GM10847 (cell line): ENCODE results near the gene LSMEM2.

Experiments used
- POLR2A ChIP-seq: IDR thresholded peaks from 2 replicates; pipeline ENCODE4 v1.6.1; 2011; ENCODE audit not compliant: insufficient read length; ENCODE audit errors: extremely low read depth

LSMEM2 gene

DNA sequence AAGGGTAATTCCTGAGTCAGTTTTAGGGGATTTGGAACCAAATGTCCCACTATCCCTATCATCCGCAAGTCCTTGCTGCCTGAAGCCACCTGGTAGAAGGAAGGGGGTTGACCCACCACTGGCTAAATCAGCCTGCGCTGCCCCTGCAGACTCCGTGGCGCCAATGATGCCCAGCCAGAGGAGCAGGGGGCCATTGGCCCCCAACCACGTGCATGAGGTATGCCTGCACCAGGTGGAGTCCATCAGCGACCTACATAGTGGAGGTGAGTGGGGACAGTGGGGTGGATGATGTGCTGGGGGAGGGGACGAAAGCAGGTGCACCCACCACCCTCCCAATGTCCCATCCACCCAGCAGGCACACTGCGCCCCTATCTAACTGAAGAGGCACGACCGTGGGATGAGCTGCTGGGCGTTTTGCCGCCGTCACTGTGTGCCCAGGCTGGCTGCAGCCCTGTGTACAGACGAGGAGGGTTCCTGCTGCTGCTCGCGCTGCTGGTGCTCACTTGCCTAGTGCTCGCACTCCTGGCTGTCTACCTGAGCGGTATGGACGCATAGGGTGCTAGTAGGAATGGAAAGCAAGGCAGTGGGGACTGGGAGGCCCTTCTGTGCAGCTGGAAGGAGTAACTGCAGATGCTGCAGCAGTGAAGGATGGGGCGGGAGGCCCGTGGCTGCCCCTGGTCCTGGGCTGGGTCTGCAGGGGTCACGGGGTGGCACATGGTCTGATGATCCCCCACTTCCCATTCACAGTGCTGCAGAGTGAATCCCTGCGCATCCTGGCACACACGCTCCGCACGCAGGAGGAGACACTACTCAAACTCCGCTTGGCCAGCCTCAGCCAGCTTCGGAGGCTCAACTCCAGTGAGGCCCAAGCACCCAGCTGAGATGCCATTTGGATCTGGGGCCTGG, 7.7 kb downstream of the LSMEM2 start:
- no peak for TF ChIP-seq POLR2A

- TF ChIP-seq POLR2A, result no peak
Observed at GRCh38 chr3:50287262-50287661, 8.4 kb downstream of the LSMEM2 start.

DNA sequence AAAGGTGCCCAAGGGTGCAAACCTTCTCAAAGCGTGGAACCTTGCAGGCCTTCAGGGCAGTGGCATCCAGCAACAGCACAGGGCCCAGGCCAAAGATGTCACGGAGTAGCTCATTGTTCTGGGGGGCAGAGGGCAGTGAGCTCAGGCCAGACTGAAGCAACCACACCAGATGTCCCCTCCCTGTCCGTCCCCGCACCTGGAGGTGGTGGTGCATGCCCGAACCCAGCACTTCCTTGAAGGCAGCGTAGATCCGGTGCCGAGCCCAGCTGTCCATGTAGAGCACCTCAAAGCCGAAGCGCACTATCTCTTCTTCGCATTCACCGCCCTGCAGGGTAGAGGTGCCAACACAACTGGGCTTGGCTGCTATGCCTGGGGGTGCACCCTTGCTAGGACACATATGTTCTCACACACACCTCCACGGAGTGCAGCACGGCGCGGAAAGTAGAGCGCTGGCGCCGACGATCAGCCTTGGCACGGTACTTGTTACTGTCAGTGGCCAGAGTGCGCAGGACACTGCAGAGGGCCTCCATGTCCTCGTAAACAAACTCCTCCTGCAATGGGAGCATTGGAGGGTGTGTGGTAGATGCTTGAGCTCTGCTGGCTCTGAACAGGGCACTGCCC, 9.6 kb downstream of the LSMEM2 start:
- TF ChIP-seq POLR2A, result no peak

- no peak for TF ChIP-seq POLR2A
Observed at GRCh38 chr3:50289130-50289529, 10.2 kb downstream of the LSMEM2 start.

DNA sequence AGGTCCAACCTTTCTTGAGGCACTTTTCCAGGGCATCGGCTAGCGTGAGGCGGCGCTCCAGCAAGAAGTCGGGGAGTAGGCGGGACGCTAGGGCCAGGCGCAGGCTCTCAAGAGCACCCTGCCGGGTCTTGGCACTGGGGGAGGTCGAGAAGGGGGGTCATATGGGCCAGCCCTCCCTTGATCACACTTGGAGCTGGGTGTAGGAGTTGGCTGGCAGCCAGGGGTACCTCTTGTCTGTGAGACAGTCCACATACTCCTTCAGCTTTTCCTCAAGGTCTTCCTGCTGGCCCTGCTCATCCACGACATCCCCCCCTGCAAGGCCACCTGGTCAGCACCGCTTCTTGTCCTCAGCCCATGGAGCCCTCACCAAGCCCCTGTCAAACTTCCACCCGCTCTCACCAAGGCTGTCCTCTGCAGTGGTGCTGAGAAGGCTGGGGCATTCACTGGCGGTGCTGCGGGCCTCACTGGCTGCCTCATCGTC, 11.3 kb downstream of the LSMEM2 start:
- TF ChIP-seq POLR2A, result no peak

DNA sequence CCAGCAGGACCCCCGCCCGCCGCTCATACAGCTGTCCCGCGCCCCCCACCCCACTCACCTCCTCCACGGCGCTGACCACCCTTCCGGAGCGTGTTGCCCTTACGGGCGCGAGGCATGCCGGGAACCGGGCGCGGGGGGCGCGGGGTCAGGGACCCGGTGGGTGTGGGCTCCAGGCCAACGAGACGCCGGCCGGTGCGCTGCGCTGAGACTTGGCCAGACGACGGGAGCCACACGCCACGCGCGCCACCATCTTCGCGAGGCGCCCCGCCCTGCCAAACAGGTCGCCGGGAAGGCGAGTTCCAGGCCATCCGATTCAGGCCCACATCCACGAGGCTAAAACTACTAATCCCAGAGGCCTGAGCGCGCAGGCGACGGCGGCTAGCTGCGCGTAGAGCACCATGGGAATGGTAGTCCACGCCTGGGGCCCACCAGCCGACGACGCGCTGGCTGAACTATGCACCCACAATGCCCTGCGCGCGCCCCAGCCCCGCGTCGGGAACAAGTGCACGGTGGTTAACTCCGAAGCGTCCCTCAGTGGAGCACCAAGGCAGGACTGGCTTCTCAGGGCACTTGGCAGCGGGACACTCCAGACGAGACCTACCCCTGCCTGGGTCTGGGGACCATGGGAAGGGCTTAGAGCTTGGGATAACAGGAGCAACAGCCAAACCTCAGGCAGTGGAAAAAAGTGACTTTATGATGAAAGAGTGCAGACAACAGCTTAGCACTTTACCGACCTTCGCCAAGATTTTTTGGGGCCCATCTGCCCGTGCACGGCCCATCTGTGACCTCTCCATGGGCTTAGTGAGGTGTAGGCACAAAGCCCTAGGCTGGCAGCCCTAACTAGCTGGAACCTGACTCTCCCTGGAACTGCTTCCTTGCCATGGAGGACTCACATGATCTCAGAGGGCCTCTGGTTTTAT, 13.5 kb downstream of the LSMEM2 start, which contains the start of gene IFRD2:
Gene IFRD2 (minus strand): TSS at position 271 of the 920 bp plus-strand sequence. CDS start 155 bp downstream, at position 116.
- TF ChIP-seq POLR2A, result peak; percentile 34

DNA sequence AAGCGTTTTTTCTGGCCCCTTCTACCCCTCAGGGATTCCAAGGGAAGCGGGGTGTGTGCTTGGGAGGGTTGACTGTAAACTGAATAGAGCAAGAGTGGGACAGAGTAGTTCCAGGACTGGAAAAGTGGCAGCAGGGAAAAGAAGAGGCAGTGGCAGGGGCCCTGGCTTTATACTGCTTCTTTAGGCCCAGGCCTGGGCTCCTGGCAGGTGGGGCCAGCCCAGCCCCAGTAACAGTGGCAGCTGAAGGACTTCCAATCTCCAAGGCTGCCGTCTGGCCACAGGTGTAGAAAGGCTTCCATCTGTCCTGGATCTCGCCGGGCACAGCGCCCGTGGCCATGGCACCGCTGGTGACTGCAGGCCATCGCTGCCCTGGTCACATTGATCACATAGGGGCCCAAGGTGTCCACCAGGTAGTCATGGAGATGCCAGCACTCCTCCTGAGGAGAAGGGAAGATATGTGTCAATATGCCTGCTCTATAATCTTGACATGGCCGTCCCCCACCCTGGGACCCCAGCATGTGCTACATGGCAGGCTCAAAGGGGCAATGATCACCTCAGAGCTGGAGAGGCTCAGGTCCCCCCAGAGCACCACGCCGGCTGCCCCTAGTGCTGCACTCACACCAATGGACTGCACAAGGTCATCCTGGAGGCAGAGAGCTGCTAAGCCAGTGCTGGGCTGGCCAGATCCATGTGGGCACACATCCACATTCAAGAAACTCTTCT, 14.4 kb downstream of the LSMEM2 start:
- TF ChIP-seq POLR2A, result no peak

GRCh38 chr3:50294089-50294488, 15.2 kb downstream of the LSMEM2 start:
- no peak for TF ChIP-seq POLR2A

DNA sequence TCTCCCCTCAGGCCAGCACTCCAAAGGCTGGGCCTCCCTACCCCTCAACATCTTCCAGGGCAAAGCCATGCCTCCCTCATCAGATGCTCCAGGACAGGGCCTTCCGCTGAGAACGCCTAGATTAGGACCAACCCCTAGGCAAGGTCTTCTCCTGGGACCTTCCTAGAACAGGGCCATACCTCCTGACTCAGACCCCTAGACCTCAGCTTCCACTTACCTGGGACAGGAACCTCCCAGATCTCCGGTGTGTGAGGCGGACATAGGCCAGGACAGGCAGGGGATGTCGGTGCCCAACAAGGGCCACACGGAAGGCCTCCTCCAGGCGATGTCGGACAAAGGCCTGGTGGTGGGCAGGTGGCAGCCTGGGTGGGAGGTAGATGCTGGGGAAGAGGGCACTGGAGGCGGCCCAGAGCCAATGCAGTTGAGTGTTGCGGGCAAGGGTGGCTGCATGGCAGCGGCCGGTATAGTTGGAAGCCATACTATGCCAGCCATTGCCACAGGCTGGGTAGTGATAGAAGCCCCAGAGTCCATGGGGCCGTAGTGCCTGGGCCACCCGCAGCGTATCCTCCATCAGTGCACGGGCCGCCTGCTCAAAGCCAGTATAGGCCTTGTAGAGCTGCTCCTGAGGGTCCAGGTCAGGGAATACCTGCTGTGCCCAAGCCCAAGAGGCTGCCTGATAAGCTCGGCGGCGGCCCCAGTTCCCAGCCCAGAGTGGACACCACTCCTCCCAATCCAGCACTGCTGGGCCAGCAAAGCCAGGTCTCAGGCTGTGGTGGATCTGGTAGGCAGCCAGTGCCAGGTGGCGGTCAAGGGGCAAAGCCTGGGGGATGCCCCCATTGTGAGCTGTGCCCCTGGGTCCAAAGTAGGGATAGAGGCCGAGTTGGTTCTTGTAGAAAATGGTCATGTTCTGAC, 15.9 kb downstream of the LSMEM2 start:
- TF ChIP-seq POLR2A, result no peak

DNA sequence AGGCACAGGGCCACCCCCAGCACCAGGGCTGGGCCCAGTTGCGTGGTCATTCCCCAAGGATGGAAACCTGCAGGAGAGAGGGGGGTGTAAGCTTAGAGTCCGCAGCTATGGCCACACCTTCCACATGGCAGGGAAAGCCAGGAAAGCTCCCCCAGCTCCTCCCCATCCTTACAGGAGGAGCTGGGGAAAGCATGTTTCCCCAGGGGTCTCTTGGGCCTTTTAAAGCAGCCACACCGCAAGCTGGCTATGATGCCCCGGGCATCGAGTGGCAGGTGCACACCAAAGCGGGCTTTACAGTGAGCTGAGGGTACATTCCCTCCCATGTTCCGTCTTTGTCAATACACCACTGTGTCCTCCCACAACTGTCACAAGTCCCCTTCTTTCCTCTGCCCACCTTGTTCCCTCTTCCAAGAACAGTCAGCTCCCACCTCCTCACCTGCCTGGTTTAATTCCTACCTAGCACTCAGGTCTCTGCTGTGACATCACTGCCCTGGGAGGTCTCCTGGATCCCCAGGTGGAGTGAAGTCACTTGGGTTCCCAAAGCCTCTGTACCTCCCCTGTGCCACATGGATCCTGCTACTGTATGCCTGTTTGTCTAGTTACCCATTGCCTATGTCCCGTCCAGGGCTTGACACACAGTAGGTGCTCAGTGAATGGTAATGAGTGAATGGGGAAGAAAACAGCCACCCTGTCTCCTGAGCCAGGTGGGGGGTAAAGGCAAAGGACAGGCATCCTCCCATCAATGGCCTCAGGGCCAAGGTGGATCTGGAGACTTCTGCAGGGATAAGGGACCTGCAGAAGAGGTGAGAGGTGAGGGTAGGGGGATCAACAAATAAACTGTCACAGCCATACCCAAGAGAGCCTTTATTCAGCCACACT, 16.9 kb downstream of the LSMEM2 start:
- TF ChIP-seq POLR2A, result no peak

DNA sequence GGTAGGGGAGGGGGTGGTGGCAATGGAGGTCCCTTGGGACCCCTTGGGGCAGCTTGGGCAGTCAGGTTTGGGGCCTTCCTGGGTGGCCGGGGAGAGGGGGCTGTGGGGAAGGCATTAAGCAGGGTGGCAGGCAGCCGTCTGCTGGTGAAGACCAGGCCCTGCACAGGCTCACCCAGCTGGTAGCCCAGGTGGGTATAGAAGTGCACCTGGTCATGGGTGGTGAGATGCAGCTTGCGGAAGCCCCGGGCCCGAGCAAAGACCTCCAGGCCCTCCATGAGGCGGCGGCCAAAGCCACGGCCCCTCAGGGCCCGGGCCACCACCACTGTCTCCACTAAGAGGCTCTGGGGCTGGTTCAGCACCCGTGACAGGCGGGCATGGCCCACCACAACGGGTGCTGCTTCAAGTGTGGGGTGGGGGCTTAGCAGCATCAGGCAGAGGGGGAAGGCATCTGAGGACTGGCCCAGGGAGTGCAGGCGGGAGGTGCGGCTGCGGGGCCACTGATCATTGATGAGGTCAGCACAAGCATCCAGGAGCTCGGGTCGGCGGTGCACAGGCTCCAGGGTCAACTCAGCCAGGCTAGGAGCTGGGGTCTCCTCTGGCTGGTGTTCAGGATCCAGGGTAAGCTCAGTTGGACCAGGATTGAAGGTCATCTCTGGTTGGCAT, 18.0 kb downstream of the LSMEM2 start:
- TF ChIP-seq POLR2A, result no peak

GRCh38 chr3:50297384-50297775, 18.5 kb downstream of the LSMEM2 start:
- no peak for TF ChIP-seq POLR2A
